Duodenal mucosa (tissue), 2 donors: ENCODE data around the gene SPATA32.

Experiments used
- H3K27ac ChIP-seq: one replicate; pipeline ENCODE4 v1.7.0; 2013; ENCODE audit warnings: low read depth, low read length
- H3K27me3 ChIP-seq, 2 donors: one replicate each; pipeline ENCODE4 v1.7.0; 2013; ENCODE audit warnings: low read length in 2 of 2, control low read depth in 1 of 2; ENCODE audit not compliant: insufficient read depth in 2 of 2, control insufficient read depth in 1 of 2
- H3K36me3 ChIP-seq, 2 donors: one replicate each; pipeline ENCODE4 v1.7.0; 2013; ENCODE audit warnings: low read length in 2 of 2, control low read depth in 1 of 2; ENCODE audit not compliant: insufficient read depth in 2 of 2, control insufficient read depth in 1 of 2
- H3K4me1 ChIP-seq, 2 donors: one replicate each; pipeline ENCODE4 v1.7.0; 2013; ENCODE audit warnings: low read length in 2 of 2, control low read depth in 1 of 2; ENCODE audit not compliant: insufficient read depth in 2 of 2, control insufficient read depth in 1 of 2
- H3K4me3 ChIP-seq, 2 donors: one replicate each; pipeline ENCODE4 v1.7.0; 2013; ENCODE audit warnings: low read length in 2 of 2, low read depth in 1 of 2
- H3K9ac ChIP-seq, 2 donors: one replicate each; pipeline ENCODE4 v1.7.0; 2013; ENCODE audit warnings: low read length in 2 of 2, low read depth in 1 of 2
- H3K9me3 ChIP-seq, 2 donors: one replicate each; pipeline ENCODE4 v1.7.0; 2013; ENCODE audit warnings: low read length in 2 of 2, control low read depth in 1 of 2; ENCODE audit not compliant: control insufficient read depth in 1 of 2

The SPATA32 gene

GRCh38 chr17:45294506-45294905, 32.6 kb upstream of the SPATA32 start:
- Histone ChIP-seq H3K9me3 (no peaks in the 10 kb centered on the region), H3K36me3 (peaks cover 16 to 23% of the 10 kb centered on the region in 2 donors), H3K4me3 (no peak overlapping the region), H3K4me1 (peaks cover 83 to 92% of the 10 kb centered on the region in 2 donors), H3K27ac (no peak overlapping the region), H3K27me3 (no peaks in the 10 kb centered on the region), H3K9ac (peak overlapping the region in 1 of 2 donors; percentile 12)

GRCh38 chr17:45293413-45294211, 31.7 kb upstream of the SPATA32 start:
- peak overlapping the region; percentile 45 for H3K27ac ChIP-seq
- H3K4me1 ChIP-seq: peaks cover 88 to 92% of the 10 kb centered on the region in 2 donors
- peak overlapping the region; percentile 4 to 23 for H3K4me3 ChIP-seq
- no peaks in the 10 kb centered on the region for H3K9me3 ChIP-seq
- H3K36me3 ChIP-seq: peaks cover 11 to 29% of the 10 kb centered on the region in 2 donors
- H3K27me3 ChIP-seq: no peaks in the 10 kb centered on the region
- peak overlapping the region; percentile 14 to 54 for H3K9ac ChIP-seq

DNA sequence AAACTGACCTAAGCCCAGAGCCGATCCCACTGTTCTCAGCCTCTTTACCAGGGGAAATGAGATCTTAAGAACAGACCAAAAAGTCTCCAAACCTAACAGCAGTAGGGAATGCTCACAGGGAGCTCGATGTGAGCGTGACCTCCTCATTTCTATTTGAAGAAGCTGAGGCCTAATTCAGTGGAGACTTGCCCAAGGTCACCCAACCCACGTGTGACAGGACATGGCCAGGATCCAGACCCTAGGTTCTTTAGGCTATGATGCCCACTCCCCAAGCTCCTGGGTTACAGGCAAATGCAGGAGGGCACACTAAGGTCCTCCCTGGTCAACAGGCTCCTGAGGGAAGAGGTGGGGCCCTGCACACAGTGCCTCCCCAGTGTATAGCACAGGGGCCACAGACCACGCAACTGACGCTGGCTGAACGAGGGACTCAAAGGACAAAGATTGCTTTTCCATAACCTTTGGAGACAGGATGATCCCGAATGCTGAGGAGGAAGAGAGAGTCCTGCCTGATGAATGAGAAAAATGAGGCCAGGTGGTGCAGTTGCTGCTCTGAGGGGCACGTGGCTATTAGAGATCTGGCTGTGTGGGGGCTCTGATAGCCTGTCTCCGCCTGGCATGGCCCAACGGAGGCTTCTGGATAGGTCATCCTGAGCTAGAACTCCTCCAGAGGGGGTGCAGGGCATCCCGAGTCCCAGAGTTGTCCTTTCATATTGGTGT, 31.0 kb upstream of the SPATA32 start:
- H3K27me3 ChIP-seq: no peaks in the 10 kb centered on the region
- peak overlapping the region; percentile 50 for H3K27ac ChIP-seq
- H3K9ac ChIP-seq: peak overlapping the region; percentile 14 to 54
- H3K36me3 ChIP-seq: peaks cover 9 to 28% of the 10 kb centered on the region in 2 donors
- H3K9me3 ChIP-seq: no peaks in the 10 kb centered on the region
- peaks cover 92 to 96% of the 10 kb centered on the region in 2 donors for H3K4me1 ChIP-seq
- peak overlapping the region in 1 of 2 donors; percentile 23 for H3K4me3 ChIP-seq

GRCh38 chr17:45291171-45291805, 29.4 kb upstream of the SPATA32 start:
- H3K27me3 ChIP-seq: no peaks in the 10 kb centered on the region
- peaks cover 91 to 92% of the 10 kb centered on the region in 2 donors for H3K4me1 ChIP-seq
- peaks cover 24 to 43% of the 10 kb centered on the region in 2 donors for H3K36me3 ChIP-seq
- no peak overlapping the region for H3K27ac ChIP-seq
- H3K4me3 ChIP-seq: no peak overlapping the region
- H3K9me3 ChIP-seq: no peaks in the 10 kb centered on the region
- no peak overlapping the region for H3K9ac ChIP-seq

DNA sequence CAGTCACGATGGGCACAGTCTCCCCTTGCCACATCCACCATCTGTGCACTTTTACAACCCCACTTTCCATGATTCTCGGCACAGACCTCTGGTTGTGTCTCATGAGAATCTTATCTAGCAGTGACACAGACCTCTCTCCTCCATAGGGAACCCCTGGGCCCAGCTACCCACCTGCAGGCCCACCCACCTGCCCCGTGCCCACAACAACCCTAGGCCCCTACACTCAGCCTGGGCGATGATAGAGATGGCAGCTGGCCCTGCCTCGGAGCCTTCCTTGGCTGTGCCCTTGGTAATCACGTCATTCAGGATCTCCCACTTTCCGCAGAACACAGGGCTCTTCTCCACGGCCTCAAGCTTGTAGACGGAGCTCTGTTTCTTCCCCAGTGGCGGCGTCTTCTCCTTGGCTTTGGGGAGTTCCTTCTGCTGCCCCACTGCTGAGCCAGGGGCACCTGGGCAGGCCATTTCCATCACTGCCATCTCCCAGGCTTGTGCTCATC, 28.4 kb upstream of the SPATA32 start:
- no peak overlapping the region for H3K9ac ChIP-seq
- H3K27me3 ChIP-seq: no peaks in the 10 kb centered on the region
- H3K36me3 ChIP-seq: peaks cover 27 to 46% of the 10 kb centered on the region in 2 donors
- peaks cover 81 to 82% of the 10 kb centered on the region in 2 donors for H3K4me1 ChIP-seq
- H3K9me3 ChIP-seq: no peaks in the 10 kb centered on the region
- H3K4me3 ChIP-seq: no peak overlapping the region
- no peak overlapping the region for H3K27ac ChIP-seq

DNA sequence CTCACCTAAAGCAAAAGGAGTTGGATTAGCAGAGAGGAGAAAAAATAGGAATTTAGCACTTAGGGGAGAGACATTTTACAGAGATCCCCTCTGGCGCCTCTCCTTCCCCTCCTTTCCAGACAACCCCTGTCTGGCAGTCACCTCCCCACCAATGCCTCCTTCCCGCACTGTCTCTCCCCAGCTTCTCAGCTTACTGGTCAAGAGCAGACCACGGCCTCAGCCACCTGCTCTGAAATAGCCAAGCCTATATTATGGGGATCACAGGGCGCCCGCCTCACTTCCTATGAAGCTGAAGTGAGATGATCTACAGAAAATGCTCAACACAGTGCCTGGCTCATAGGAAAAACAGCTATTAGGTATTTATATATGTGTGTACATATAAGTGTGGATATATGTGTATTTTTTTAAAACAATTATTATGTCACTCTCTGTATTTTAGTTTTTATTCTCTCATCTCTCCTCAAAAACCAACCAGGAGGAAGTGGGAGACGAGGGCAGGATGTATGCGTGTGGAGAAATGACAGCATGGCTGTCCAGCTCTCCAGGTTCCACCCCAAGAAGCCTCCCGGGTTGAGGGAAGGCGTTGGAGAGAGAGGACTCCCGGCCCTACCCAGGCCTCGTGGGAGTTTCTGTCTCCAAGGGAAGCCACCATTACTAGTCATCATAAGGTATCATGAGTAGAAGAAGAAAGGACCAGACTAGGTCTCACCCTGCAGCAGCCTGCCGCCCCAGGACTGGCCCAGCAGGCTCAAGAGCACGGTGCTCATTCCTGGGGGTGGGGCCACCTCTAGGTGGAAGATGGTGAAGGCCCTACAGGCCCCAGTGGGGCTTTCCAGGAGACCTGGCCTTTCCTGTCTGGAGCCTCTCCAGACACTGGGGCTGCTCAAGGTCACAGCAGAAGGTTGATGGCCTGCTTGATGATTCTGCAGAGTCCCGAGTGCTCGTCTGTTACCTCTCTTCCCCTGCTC, 27.7 kb upstream of the SPATA32 start:
- Histone ChIP-seq H3K9ac (peak overlapping the region; percentile 5 to 34), H3K36me3 (peaks cover 31 to 53% of the 10 kb centered on the region in 2 donors), H3K27ac (no peak overlapping the region), H3K4me3 (no peak overlapping the region), H3K27me3 (no peaks in the 10 kb centered on the region), H3K4me1 (peaks cover 74% of the 10 kb centered on the region in 2 donors), H3K9me3 (no peaks in the 10 kb centered on the region)

DNA sequence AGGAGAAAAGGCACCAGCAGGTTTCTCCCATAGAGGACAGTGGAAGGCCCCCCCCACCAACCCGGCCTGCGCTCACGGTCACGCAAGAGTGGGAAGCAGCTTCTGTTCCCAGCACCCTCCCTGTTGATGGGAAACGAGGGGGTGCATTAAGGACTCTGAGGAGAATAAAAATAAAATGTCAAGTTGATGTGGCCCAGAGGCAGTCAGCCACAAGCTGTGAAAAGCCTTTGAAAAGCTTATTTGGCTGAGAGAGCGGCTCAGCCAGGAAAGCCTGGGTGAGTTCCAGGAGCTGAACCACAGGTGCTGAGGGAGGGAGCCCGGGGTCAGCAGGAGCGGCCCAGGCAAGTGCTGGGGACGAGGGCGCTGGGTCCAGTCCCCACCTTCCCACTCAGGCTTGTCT, 26.9 kb upstream of the SPATA32 start:
- H3K9ac ChIP-seq: peak overlapping the region; percentile 5 to 34
- no peaks in the 10 kb centered on the region for H3K27me3 ChIP-seq
- peaks cover 39 to 61% of the 10 kb centered on the region in 2 donors for H3K36me3 ChIP-seq
- H3K9me3 ChIP-seq: no peaks in the 10 kb centered on the region
- peak overlapping the region; percentile 27 for H3K27ac ChIP-seq
- peaks cover 66 to 67% of the 10 kb centered on the region in 2 donors for H3K4me1 ChIP-seq
- no peak overlapping the region for H3K4me3 ChIP-seq

GRCh38 chr17:45287526-45288500, 25.9 kb upstream of the SPATA32 start:
- H3K27ac ChIP-seq: peak overlapping the region; percentile 27
- peak overlapping the region in 1 of 2 donors; percentile 19 for H3K9ac ChIP-seq
- H3K9me3 ChIP-seq: no peaks in the 10 kb centered on the region
- no peaks in the 10 kb centered on the region for H3K27me3 ChIP-seq
- peaks cover 48 to 71% of the 10 kb centered on the region in 2 donors for H3K36me3 ChIP-seq
- H3K4me1 ChIP-seq: peaks cover 56 to 57% of the 10 kb centered on the region in 2 donors
- no peak overlapping the region for H3K4me3 ChIP-seq
